Kasumi-1 (cell line): ENCODE measurements around the gene CYP4F2.
"Not testable (repeated sequence)": the region's sequence is repeated elsewhere in the genome, so short reads cannot be mapped to it uniquely, and the experiment has no call there.

Experiments
- DNase-seq, 2 experiments: peaks; one replicate each; lab custom pipeline; 2025; lab: John Stamatoyannopoulos, UW

The CYP4F2 gene, protein sequence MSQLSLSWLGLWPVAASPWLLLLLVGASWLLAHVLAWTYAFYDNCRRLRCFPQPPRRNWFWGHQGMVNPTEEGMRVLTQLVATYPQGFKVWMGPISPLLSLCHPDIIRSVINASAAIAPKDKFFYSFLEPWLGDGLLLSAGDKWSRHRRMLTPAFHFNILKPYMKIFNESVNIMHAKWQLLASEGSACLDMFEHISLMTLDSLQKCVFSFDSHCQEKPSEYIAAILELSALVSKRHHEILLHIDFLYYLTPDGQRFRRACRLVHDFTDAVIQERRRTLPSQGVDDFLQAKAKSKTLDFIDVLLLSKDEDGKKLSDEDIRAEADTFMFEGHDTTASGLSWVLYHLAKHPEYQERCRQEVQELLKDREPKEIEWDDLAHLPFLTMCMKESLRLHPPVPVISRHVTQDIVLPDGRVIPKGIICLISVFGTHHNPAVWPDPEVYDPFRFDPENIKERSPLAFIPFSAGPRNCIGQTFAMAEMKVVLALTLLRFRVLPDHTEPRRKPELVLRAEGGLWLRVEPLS

DNA sequence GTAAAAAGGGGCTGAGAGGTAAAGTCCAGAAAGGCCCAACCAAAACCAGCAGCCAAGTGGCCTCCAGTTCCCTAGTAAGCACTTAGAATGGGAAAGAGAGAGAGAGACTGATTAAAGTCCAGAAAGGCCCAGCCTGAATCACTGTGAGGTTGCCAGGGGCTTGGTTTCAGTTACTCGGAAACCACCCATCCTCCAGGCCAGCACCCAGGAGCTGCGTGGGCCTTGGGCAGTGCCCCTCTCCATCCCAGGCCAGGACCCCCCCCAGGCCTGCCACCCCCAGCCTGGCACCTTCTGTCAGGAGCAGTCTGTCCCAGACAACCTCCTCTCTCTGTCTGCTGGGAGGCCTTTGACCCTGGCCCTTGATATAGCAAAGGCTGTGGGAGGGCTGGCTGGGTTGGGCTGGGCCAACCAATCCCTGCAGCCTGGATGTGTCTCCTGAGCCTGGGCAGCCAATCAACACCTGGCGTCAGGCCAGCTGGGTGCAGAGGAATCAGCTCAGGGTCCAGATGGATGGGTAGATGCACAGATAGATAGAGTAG, at the start of gene CYP4F2:
Gene CYP4F2 (minus strand): TSS at position 337 of the 539 bp plus-strand sequence. CDS start 463 bp downstream, outside the sequence.
- DNase-seq: no peak

DNA sequence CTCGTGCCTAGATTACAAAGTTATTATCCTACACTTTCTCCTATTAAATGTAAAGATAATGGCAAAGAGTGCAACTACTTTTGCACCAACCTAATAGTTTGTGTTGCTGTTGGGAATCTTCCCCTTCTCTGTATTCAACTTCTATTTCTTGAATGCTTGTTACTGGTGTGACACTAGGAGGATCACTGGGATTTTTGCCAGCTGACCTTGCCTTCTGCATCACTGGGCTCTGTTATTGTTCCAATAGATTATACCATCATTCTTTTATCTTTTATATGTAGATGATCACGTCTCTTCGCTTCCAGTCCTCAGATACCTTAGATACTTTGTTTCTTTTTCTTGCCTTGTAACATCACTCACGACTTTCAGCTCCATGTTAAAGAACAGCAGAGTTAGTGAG, 47.4 kb upstream of the CYP4F2 start:
- DNase-seq: no peak

DNA sequence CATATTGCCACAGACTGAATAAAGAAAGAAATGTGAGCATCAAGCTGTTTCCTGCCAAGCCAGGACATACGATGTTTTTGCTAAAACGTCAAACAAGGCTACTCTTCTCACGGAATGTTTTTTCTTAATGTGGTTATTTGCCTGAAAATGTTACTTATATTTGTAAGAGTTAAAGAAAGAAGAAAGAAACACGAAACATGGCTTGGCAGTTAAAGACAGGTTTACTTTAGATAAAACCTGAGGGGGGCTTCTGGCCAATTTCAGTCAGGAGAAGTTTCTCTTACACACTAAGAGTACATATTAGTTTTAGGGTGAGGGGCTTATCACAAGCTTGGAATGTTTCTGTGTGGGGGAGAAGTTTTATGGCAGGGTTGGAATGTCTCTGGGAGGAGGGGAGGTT, 46.5 kb upstream of the CYP4F2 start:
- no peak for DNase-seq

DNA sequence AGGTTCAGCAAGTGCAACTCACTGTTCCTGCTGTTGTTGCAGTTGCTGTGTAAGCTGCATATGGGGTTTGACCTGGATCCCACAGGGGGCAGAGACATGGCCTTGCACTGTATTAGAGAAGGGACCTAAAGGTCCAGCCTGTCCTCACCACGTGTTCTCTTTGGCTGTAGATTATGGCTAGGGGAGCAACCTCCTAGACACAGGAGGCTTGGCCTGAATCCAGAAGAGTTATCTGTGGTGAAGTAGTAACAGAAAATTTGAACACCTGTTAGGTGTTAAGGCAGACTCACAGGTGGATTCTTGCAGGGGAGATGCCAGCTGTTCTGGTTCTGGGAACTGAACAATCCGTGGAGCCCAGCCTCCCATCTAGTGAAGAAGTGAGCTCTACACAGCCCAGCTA, 39.9 kb upstream of the CYP4F2 start:
- DNase-seq: no peak

DNA sequence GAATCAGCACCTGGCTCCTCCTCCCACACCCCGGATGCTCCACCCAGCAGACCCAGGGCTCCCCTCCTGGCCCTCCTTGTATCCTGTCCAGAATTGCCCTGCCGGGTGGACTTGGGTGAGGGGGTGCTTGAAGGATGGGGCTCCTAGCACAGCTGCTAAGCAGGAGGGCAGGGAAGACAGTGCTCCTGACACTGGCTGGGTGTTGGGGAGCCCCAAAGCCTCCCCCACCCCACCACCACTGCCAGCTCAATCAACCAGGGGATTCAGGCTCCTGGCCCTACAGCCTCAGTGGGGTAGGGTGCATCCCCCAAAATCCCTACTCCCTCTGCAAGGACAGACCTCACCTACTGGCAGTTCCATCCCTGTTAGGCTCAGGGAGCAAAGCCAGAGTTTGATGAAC, 39.1 kb upstream of the CYP4F2 start:
- no peak for DNase-seq

DNA sequence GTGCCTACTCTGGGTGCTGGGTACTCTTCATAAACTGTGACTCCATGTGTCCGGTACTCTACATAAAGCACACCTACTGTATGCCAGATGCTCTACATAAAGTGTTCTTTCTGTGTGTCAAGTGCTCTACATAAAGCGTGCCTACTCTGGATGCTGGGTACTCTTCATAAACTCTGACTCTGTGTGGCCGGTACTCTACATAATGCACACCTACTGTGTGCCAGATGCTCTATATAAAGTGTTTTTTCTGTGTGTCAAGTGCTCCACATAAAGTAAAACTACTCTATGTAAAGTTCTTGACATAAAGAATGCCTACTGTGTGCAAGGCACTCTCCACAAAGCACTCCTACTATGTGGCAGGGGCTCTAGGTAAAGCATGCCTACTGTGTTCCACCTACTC, 38.3 kb upstream of the CYP4F2 start:
- DNase-seq: no peak

DNA sequence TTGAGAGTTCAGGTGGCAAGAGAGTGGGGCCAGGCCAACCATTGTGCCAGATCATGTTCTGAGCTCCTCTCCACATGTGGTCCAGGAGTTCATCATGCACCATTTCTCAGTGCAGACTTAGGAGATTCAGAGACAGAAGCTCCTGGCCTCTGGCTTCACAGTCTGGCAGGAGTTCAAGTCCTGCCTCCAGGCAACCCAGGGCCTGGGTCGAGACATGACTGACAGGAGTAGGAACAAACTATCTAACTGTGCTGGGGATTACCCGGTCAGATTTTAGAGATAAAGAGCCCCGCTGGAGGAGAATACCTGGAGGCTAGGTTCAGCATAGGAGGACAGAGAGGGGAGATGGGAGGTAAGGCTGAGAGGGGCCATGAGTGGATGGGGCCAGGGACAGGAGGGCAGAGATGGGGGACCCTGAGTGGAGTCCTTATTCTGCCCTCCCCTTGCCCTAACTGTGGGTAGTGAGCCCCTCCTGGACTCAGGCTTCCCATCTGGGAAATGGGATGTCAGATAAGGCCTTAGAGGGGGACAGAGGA, 37.4 kb upstream of the CYP4F2 start:
- no peak for DNase-seq

DNA sequence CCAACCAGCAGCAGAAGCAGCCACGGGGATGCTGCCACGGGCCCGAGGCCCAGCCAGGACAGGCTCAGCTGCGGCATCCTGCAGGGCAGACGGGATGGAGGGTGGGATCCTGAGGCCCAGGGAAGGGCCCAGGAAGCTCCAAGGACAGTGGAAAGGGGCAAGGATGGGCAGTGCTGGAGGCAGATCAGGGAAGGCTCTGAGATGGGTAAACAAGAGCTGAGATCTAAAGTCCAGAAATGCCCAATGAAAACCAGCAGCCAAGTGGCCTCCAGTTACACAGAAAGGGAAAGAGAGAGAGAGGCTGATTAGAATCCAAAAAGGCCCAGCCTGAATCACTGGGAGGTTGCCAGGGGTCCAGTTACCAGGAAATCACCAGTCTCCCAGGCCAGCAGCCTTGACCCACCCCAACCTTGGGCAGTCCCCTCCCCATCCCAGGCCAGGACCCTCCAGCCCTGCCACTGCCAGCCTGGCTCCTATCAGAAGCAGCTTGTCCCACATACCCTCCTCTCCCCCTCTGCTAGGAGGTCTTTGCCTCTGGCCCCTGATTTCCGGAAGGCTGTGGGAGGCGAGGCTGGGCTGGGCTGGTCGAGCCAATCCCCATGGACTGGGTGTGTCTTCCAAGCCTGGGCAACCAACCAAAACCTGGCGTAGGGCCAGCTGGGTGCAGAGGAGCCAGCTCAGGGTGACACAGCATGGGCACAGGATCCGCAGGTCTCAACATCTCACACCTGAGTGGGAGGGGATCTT, 36.6 kb upstream of the CYP4F2 start, which contains the start of gene CYP4F11:
Gene CYP4F11 (minus strand): TSS at position 198 of the 747 bp plus-strand sequence. CDS start 121 bp downstream, at position 77.
- no peak for DNase-seq

DNA sequence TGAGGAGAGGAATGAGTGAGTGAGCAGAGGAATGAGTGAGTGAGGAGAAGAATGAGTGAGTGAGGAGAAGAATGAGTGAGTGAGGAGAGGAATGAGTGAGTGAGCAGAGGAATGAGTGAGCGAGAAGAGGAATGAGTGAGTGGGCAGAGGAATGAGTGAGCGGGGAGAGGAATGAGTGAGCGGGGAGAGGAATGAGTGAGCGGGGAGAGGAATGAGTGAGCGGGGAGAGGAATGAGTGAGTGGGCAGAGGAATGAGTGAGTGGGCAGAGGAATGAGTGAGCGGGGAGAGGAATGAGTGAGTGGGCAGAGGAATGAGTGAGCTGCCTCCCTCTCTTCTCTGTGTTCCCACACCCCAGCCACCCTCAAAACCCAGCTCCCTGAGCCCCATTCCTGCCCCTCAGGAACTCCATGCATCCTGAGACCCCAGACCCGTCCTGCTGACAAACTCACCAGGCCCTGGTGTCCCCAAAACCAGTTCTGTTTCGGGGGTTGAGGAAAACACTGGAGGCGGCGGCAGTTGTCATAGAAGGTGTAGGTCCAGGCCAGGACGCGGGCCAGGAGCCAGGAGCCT, 36.0 kb upstream of the CYP4F2 start:
- DNase-seq: not testable (repeated sequence)

DNA sequence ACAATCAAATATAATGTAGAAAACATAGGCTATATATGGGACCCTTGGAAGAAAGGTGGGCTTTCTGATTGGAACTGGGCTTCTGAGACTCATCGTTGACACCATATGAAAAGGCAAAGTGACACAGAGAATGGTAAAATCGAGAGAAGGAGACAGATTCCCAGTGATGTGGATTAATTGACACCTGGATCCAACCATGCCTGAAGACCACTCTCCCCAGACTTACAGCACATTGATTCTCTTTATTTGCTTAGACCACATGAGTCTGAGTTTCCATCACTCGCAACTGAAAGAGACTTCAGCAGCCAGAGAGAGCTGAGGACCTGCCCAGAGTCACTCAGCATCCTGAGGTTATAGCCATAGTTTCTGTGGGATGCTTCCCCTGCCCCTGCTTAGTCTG, 30.4 kb upstream of the CYP4F2 start:
- no peak for DNase-seq

DNA sequence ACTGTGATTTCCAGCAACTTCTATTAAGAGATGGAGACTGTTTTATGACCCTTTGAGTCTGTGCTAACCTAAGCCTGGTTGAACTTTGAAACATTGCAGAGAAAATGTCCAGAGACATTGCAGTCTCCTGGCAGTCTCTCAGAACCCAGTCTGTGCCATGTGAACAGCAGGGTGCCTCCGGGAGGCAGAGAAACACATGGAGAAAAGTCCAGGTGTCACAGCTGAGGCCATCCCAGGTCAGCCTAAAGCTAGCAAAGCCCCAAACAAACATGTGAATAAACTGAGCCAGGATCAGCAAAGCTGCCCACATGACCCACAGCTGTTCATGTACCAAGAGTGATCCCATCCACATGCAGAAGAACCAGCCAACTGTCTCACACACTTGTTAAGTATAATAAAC, 28.6 kb upstream of the CYP4F2 start:
- DNase-seq: no peak

DNA sequence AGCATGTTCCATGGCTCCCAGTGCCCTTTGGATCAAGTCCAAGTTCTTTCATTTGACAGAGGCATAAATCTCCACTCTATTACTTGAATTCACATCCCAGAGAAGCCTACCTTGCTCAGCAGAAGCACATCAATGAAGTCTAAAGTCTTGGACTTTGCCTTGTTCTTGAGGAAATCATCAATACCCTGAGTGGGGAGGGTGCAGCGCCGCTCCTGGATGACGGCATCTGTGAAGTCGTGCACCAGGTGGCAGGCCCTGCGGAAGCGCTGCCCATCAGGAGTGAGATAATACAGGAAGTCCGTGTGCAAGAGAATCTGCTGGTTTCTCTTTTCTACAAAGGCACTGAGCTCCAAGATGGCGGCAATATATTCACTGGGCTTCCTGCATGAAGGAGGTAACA, 25.8 kb upstream of the CYP4F2 start:
- DNase-seq: no peak

DNA sequence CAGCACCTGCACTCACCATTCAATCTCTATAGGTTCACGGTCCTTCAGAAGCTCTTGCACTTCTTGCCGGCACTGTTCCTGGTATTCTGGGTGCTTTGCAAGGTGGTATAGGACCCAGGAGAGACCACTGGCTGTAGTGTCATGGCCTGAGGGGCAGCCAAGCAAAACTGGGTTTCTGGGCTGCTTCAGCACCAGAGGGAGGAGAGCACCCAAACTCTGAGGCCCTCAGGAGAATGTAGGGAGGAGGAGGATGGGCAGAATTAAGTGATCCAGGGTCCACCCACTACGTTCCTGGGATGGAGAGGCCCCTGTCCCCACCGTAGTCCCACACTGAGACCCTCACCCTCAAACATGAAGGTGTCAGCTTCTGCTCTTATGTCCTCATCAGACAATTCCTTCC, 24.1 kb upstream of the CYP4F2 start:
- DNase-seq: no peak

DNA sequence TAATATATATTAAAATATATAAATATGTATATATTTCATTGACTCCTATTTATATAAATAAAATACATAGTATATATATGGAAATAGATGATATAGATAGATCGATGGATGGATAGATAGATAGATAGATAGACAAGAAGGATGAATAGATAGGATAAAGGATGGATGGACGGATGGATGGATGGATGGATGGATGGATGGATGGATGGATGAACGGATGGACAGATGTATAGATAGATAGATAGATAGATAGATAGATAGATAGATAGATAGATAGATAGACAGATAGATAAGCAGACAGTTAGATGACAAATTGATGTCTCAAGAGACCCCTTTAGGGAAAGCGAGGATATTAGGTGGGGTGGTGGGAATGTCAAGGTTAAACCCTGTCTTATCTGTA, 21.4 kb upstream of the CYP4F2 start:
- no peak for DNase-seq

DNA sequence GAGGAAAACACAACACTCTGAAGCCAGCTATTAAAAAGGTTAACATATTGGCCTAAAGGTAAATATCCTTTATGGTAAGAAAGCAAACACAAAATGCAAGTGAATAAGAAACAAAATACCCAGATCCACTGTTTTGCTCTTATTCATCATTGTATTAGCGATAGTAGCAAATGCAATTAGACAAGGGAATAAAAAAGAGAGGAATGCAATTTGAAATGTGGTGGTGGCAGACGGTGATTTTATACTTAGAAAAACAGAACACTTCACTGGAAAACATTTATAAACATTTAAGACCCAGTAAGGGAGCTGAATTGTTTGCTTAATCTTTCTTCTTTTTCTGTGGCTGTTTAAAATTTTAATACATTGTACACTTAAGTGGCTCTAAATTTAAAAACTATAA, 17.2 kb upstream of the CYP4F2 start:
- no peak for DNase-seq

DNA sequence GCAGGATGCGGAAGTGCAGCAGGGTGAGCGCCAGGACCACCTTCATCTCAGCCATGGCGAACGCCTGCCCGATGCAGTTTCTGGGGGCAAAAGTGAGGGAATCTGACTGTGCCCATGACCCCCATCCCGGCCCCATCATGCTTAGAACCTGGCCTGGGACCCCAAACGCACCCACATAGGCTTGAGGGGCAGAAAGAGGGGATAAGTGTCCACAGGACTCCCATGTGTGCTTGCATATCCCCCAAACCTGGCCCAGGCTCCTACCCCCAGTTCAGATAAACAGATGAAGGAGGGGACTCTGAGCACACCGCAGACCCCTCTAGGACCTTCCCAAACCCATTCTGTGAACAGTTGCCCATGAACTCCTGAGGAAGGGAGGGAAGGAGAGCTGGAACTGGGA, 16.0 kb upstream of the CYP4F2 start:
- no peak for DNase-seq

DNA sequence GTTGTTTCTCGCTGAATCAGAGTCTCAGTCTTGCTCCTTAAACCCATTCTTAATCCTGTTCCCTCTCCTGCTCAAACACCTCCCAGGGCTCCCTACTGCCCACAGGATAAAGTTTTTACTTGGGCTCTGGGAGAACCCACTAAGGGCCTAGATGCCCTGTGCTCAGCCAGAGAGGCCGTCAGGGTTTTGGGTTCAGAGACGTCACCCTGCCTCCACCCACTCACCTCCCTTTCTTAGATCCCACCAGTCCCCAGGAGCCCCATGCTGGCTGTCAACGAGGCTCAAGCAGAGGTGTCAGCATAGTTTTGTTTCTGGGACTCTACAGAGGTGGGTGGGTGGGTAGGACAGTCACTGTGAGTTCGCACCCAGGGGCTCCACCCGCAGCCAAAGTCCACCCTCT, 15.5 kb upstream of the CYP4F2 start:
- DNase-seq: no peak

DNA sequence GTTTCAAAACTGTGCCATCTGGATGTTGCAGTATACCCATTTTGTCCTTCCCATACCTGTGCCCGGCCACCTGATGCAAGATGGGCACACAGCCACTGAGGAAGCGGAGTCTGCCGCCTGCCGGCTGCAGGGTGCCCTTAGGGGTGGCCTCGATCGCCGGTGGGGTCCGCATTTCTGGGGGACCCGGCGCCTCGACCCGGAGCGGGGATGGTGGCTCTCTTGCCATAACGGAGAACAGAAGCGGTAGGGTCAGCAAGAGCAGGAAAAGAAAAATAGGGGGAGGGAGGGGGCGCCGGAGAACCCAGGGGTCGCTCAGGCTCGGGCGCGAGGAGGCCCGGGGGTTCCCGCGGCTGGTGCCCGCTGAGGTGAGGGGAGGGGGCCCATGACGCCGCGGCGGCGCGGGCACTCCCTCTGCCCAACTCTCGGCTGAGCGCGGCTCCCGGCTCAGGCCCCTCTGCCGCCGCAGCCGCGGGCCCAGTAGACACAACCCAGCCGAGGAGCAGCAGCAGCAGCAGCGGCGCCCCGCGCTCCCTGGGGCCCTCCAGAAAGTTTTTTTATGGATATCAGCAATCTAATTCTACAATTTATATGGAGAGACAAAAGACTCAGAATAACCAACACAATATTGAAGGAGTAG, 13.8 kb upstream of the CYP4F2 start:
- DNase-seq: no peak

DNA sequence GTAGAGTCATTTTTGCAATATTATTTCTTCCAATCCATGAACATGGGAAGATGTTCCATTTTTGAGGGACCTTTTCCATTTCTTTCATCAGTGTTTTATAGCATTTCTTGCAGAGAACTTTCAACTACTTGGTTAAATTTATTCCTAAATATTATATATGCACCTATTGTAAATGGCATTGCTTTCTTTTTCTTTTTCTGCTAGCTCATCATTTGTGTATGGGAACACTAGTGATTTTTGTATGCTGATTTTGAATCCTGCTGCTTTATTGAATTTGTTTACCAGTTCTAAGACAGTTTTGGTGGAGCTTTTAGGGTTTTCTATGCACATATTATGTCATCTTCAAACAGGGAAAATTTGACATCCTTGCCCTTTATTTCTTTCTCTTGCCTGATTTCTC, 7.2 kb upstream of the CYP4F2 start:
- no peak for DNase-seq

DNA sequence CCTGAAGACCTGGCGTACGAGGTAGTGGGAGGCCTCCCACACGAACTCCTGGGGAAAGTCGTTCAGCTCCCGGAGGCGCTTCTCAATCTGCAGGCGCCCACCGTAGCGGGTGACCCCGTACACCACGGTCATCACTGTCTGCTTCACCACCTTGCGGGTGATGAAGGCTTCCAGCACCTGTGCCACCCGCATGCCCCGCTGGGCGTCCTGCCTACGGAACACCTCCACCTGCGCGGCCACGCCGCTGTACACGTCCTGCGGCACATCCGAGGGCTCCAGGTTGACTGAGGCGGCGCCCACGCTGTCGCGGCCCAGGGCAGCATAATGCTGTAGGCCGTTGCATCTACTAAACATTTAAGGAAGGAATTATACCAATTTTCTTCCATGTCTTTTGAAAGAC, 5.0 kb upstream of the CYP4F2 start:
- not testable (repeated sequence) for DNase-seq

DNA sequence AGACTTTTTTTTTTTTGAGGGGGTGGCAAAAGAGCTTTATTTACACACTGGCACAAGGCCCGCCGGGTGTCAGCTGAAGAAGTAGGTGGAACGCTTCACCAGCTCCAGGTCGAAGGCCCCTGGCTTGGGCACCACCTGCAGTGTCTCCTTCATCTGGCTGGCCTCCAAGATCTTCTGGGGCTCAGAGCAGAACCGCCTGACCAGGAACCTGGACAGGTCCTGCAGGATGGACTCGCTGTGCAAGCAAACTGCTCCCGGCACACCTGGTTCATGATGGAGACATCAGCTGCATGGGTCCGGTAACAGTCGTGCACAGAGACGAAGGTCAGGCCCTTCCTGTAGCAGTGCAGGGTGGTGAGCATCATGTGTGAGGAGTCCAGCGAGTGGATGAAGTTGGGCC, 4.4 kb upstream of the CYP4F2 start:
- DNase-seq: no peak

DNA sequence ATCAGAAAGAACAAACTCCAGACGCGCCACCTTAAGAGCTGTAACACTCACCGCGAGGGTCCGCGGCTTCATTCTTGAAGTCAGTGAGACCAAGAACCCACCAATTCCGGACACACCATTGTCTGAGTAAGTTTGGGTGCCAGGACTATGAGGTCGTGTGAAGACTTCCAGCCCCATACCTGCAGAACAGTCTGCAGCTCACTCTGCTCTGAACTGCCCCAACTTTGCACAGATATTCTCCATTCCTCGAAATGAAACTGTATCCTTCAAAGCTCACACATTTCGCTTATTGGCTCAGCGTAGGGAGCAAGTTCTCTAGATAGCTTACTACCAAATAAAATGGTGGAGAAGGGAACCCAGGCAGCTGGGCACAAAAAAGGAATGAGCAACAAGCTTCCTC, 2.6 kb upstream of the CYP4F2 start:
- no peak for DNase-seq
